Neural cell (in vitro differentiated cells): ENCODE measurements around the gene PTPRN2. TPM values are rescaled to one million over a fixed set of nuclear protein-coding genes. Genes with fewer than 3 reads are reported as not detected.

Source experiments
- H2AFZ ChIP-seq: fragments of 200-600, 300-800 bp; sonication (generic), shearing (Covaris generic); 2 replicates; pipeline ENCODE4 v1.6.0; 2014; ENCODE audit warnings: low read depth, mild to moderate bottlenecking, antibody characterized with exemption, low read length, moderate library complexity
- H3F3A ChIP-seq: fragments of 200-600 bp; shearing (Covaris generic); 2 replicates; pipeline ENCODE4 v1.6.1; 2016; ENCODE audit warnings: mild to moderate bottlenecking, moderate library complexity, mixed read lengths, antibody characterized with exemption, low read length; ENCODE audit not compliant: insufficient read depth, poor library complexity, severe bottlenecking
- H3K27ac ChIP-seq: fragments of 200-600, 300-800 bp; sonication (generic), shearing (Covaris generic); 2 replicates; pipeline ENCODE4 v1.5.1; 2014; ENCODE audit warnings: mild to moderate bottlenecking, low read length, moderate library complexity
- H3K27me3 ChIP-seq: fragments of 300-800, 200-600 bp; sonication (generic), shearing (Covaris generic); 2 replicates; pipeline ENCODE4 v1.6.0; 2014; ENCODE audit warnings: mild to moderate bottlenecking, low read depth, low read length, moderate library complexity; ENCODE audit not compliant: insufficient read depth
- H3K36me3 ChIP-seq: fragments of 300-800, 200-600 bp; sonication (generic), shearing (Covaris generic); 2 replicates; pipeline ENCODE4 v1.5.1; 2014; ENCODE audit warnings: mild to moderate bottlenecking, antibody characterized with exemption, low read length, moderate library complexity; ENCODE audit not compliant: insufficient read depth
- H3K4me2 ChIP-seq: fragments of 300-800, 200-600 bp; sonication (generic), shearing (Covaris generic); 2 replicates; pipeline ENCODE4 v1.6.0; 2014; ENCODE audit warnings: mild to moderate bottlenecking, low read length
- H3K4me3 ChIP-seq: fragments of 300-800, 200-600 bp; sonication (generic), shearing (Covaris generic); 2 replicates; pipeline ENCODE4 v1.5.1; 2014; ENCODE audit warnings: mild to moderate bottlenecking, low read length, moderate library complexity
- H3K79me2 ChIP-seq: fragments of 200-600 bp; shearing (Covaris generic); replicated peaks from 2 replicates; pipeline ENCODE4 v1.6.0; 2014; ENCODE audit warnings: mild to moderate bottlenecking, low read length, moderate library complexity; ENCODE audit not compliant: insufficient read depth
- H3K9ac ChIP-seq: fragments of 300-800, 200-600 bp; sonication (generic), shearing (Covaris generic); 2 replicates; pipeline ENCODE4 v1.6.1; 2016; ENCODE audit warnings: mild to moderate bottlenecking, low read length, mixed read lengths
- H3K9me2 ChIP-seq: fragments of 200-600 bp; shearing (Covaris generic); 2 replicates; pipeline ENCODE4 v1.6.1; 2016; ENCODE audit warnings: mild to moderate bottlenecking, low read length, mixed read lengths; ENCODE audit not compliant: insufficient read depth
- H3K9me3 ChIP-seq: fragments of 200-600, 300-800 bp; sonication (generic), shearing (Covaris generic); 2 replicates; pipeline ENCODE4 v1.6.1; 2016; ENCODE audit warnings: mild to moderate bottlenecking, mixed run types, low read length, moderate library complexity, mixed read lengths
- H4K20me1 ChIP-seq: fragments of 200-600 bp; shearing (Covaris generic); 2 replicates; pipeline ENCODE4 v1.6.1; 2016; ENCODE audit warnings: mild to moderate bottlenecking, mixed run types; ENCODE audit not compliant: insufficient read depth
- CTCF ChIP-seq: fragments of 450-650 bp; IDR thresholded peaks from 2 replicates; pipeline ENCODE4 v1.5.1; 2014; ENCODE audit warnings: antibody characterized with exemption, mild to moderate bottlenecking, moderate library complexity; ENCODE audit not compliant: poor library complexity, severe bottlenecking
- EP300 ChIP-seq: fragments of 450-650 bp; conservative IDR thresholded peaks from 2 replicates; pipeline ENCODE4 v1.6.1; 2014; ENCODE audit warnings: antibody characterized with exemption, mild to moderate bottlenecking, moderate library complexity; ENCODE audit not compliant: poor library complexity, severe bottlenecking
- EZH2 ChIP-seq: fragments of 200-600, 300-800 bp; shearing (Covaris generic), sonication (generic); IDR thresholded peaks from 2 replicates; pipeline ENCODE4 v1.6.1; 2014; ENCODE audit warnings: antibody characterized with exemption, low read length, borderline replicate concordance, mild to moderate bottlenecking; ENCODE audit not compliant: insufficient read depth, poor library complexity, severe bottlenecking
- MXI1 ChIP-seq: fragments of 450-650 bp; conservative IDR thresholded peaks from 2 replicates; pipeline ENCODE4 v1.6.1; 2014; ENCODE audit warnings: antibody characterized with exemption, mild to moderate bottlenecking; ENCODE audit not compliant: poor library complexity, severe bottlenecking
- POLR2AphosphoS5 ChIP-seq: IDR thresholded peaks from 2 replicates; pipeline ENCODE4 v1.6.1; 2012
- RAD21 ChIP-seq: fragments of 450-650 bp; conservative IDR thresholded peaks from 2 replicates; pipeline ENCODE4 v1.6.1; 2014; ENCODE audit warnings: antibody characterized with exemption, mild to moderate bottlenecking, moderate library complexity
- REST ChIP-seq: IDR thresholded peaks from 2 replicates; pipeline ENCODE4 v1.6.1; 2012; ENCODE audit warnings: borderline replicate concordance
- SMC3 ChIP-seq: fragments of 450-650 bp; conservative IDR thresholded peaks from 2 replicates; pipeline ENCODE4 v1.6.1; 2014; ENCODE audit warnings: antibody characterized with exemption, mild to moderate bottlenecking, moderate library complexity; ENCODE audit not compliant: poor library complexity
- TAF1 ChIP-seq: IDR thresholded peaks from 2 replicates; pipeline ENCODE4 v1.6.1; 2012; ENCODE audit warnings: low read depth
- polyA plus RNA-seq: library from polyadenylated mRNA; depleted of rRNA; stranded (reverse); fragments of >200 nt; gene quantifications from 2 replicates; pipeline ENCODE4 v1.2.3, GENCODE V29; 2014

The PTPRN2 gene
- polyA plus RNA-seq, 1 donor from 2014 or later = 31.0 TPM

GRCh38 chr7:158127241-158127640 is 460.4 kb downstream of the PTPRN2 start:
- Histone ChIP-seq H3K4me2 (no peak overlapping the region), H4K20me1 (no peaks in the 10 kb centered on the region), H3K9me3 (peaks cover 5% of the 10 kb centered on the region), H2AFZ (no peak overlapping the region), H3K36me3 (no peaks in the 10 kb centered on the region), H3K9me2 (no peaks in the 10 kb centered on the region), H3K79me2 (no peaks in the 10 kb centered on the region), H3K27me3 (no peaks in the 10 kb centered on the region), H3K9ac (no peak overlapping the region), H3K27ac (no peak overlapping the region), H3K4me3 (no peak overlapping the region), H3F3A (no peaks in the 10 kb centered on the region)
- no peak for TF ChIP-seq RAD21
- no peak for TF ChIP-seq TAF1
- no peak for TF ChIP-seq POLR2AphosphoS5
- no peak for TF ChIP-seq REST
- TF ChIP-seq CTCF = no peak
- TF ChIP-seq EP300 = no peak
- TF ChIP-seq EZH2 = no peak

- Histone ChIP-seq H3K27ac (no peak overlapping the region), H3K9ac (no peak overlapping the region), H3K9me2 (no peaks in the 10 kb centered on the region), H3K4me2 (no peak overlapping the region), H4K20me1 (no peaks in the 10 kb centered on the region), H3K36me3 (no peaks in the 10 kb centered on the region), H3F3A (no peaks in the 10 kb centered on the region), H3K79me2 (no peaks in the 10 kb centered on the region), H2AFZ (no peak overlapping the region), H3K27me3 (no peaks in the 10 kb centered on the region), H3K9me3 (peaks cover 11% of the 10 kb centered on the region), H3K4me3 (no peak overlapping the region)
- TF ChIP-seq CTCF (no peak), SMC3 (no peak), RAD21 (no peak), TAF1 (no peak), POLR2AphosphoS5 (no peak), EZH2 (no peak), EP300 (no peak), MXI1 (no peak), REST (no peak)
Observed at GRCh38 chr7:158126661-158127060, 461.0 kb downstream of the PTPRN2 start.
